Measurements from ENCODE around the gene NBR1. TPM values are rescaled to one million over a fixed set of nuclear protein-coding genes. Genes with fewer than 3 reads are reported as not detected.
A peak's percentile ranks its signal among the peaks of the same experiment; 100 is the strongest.
"Not testable (repeated sequence)": the region's sequence is repeated elsewhere in the genome, so short reads cannot be mapped to it uniquely, and the experiment has no call there.

The NBR1 gene
- total RNA-seq, 1 donor from 2014 or later = 55.2 TPM

- ATAC-seq = no peak
- no peak for DNase-seq (ENCODE audit: low spot score)
These were observed 15.3 kb upstream of the NBR1 start for GRCh38 chr17:43155666-43156065.

DNA sequence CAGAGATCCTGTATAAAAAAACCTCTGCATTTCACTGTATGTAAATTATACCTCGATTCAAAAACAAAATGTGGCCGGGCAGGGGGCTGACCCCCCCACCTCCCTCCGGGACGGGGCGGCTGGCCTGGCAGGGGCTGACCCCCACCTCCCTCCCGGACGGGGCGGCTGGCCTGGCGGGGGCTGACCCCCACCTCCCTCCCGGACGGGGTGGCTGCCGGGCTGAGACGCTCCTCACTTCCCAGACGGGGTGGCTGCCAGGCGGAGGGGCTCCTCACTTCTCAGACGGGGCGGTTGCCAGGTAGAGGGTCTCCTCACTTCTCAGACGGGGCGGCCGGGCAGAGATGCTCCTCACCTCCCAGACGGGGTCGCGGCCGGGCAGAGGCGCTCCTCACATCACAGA, 11.8 kb upstream of the NBR1 start:
- not testable (repeated sequence) for DNase-seq (ENCODE audit: low spot score); ATAC-seq

DNA sequence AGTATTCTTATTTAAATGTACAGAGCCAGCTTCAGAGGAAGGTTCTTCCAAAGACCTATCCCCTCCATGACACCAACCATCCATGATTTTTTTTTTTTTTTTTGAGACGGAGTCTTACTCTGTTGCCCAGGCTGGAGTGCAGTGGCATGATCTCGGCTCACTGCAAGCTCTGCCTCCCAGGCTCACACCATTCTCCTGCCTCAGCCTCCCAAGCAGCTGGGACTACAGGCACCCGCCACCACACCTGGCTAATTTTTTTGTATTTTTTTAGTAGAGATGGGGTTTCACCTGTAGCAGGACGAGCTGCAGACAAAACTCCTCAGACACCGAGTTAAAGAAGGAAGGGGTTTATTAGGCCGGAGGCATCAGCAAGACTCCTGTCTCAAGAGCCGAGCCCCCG, 11.1 kb upstream of the NBR1 start:
- not testable (repeated sequence) for ATAC-seq; DNase-seq (ENCODE audit: low spot score)

GRCh38 chr17:43165971-43166370, 5.0 kb upstream of the NBR1 start:
- ATAC-seq; DNase-seq (ENCODE audit: low spot score): not testable (repeated sequence)

DNA sequence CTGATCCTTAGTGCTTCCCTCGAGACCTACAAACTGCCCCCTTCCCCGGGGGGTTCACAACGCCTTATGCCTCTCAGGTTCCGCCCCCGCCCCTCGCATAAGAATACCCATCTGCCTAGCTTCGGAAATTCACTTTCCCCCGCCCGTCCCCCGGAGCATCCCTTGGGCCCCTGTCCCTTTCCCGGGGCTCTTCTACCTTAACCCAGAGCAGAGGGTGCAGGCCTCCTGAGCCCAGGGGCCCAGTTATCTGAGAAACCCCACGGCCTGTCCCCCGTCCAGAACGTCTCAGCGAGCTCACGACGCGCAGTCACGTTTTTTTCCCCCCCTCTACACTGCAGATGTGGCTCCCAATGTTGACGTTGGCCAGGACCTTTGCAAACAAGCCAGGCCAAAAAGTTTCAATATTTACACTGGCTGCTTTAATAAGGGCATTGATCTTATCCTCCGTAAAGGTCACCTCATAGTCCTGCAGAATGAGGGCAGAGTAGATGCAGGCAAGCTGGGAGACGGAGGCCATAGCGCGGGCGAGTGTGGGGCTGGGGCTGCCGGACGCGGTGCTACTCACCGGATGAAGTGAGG, 1.4 kb upstream of the NBR1 start:
- peak; percentile 77 for ATAC-seq
- DNase-seq (ENCODE audit: low spot score) = peak; percentile 78

DNA sequence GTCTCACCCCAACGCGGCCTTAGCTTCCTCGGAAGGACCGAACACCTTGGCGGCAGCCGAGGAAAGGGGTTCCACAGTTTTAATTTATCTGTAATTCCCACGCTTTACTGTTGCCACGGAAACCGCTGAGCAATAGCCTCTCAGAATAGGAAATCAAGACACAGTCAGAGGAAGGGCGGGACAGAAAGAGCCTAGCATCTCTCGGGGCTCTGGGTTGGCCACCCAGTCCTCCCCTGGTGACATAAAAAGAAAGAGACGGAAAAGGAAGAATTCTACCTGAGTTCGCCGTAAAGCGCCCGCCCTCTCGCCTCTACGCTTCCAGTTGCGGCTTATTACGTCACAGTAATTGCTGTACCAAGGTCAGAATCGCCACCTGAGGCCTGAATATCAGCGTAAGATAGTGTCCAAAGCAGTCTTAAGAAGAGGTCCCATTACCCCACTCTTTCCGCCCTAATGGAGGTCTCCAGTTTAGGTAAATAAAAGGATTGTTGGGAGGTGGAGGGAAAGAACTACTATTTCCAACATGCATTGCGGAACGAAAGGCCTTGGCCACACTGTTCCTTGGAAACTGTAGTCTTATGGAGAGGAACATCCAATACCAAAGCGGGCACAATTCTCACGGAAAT, 761 bp upstream of the NBR1 start:
- ATAC-seq (peak; percentile 73), DNase-seq (ENCODE audit: low spot score) (peak; percentile 86)

DNA sequence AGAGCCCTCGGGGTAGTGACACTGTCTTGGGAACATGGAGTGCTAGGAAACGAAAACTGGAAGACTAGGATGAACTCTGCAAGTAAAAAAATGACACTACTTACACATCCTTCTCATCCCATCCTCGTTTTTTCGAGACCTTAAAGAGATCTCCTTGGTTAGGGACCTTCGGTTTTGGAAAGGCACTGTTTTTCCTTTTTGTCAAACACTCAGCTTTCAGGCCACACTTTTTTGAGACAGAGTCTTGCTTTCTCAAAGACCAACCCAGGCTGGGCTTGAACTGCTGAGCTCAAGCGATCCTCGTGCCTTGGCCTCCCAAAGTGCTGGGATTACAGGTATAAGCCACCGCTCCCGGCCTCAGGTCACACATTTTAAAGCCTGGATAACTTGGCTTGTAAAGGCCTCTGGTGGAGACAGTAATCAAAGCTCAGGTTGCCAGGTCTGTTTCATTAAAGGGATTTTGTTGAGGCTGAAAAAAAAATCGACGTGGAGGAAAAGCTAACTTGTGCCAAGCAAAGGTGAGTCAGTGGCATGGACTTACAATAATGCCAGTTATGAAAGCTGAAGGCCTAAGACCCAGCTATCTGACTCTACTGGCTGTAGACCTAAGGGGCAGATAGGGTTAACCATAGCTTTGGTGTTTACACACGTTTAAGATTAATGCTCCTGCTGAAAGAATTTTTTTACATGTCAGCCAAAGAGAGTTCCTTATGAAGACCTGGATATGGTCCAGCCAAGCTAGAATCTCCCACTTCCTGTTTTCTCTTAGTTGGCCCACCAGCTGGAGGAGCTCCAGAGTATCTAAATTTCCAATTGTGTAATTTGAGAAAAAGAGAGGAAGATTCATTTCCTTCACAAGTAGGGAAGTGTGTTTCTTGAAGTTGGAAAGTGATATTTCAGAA, 823 bp downstream of the NBR1 start:
- DNase-seq (ENCODE audit: low spot score) = no peak
- ATAC-seq = no peak

DNA sequence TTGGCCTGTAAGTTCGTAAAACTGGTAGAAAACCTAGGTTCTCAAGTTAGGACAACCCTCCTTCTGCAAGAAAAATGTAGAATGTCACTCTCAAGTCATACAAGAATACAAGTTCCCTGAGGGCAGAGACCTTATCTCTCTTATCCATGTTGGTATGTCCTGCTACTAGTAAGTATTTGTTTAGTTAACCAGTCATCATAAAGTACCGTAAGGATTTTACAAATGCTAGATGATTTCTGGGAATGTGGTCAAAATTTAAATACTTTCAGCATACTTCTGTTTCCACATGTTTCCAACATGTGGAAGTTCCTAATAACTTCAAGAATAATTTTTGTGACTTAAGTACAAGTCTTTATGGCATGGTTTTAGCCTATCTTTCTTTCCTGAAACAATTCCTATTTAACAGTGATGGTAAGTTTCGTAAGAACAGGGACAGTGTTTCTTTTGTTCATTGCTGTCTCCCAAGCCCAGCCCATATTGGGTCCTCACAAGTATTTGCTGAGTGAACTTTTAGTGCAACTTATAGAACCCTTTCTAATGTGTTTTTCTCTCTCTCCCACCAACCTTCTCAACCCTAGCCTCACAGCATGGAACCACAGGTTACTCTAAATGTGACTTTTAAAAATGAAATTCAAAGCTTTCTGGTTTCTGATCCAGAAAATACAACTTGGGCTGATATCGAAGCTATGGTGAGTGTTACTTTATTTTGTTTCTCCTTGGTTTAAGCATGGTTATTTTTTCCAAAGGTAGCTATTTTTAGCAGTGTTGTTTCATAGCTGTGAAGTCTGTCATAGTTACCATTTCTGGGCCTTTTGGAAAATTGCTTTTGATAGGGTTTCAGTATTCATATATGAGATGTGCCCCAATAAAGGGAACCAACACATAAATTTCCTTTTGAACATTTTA, 4.5 kb downstream of the NBR1 start:
- DNase-seq (ENCODE audit: low spot score) (no peak), ATAC-seq (no peak)

GRCh38 chr17:43176119-43176570, 5.1 kb downstream of the NBR1 start:
- ATAC-seq (peak; percentile 84), DNase-seq (ENCODE audit: low spot score) (no peak)

- DNase-seq (ENCODE audit: low spot score) = no peak
- no peak for ATAC-seq
These were observed 12.9 kb downstream of the NBR1 start for GRCh38 chr17:43183921-43184320.

- ATAC-seq = not testable (repeated sequence)
These were observed 15.6 kb downstream of the NBR1 start for GRCh38 chr17:43186656-43187055.

GRCh38 chr17:43193251-43193650, 22.2 kb downstream of the NBR1 start:
- no peak for ATAC-seq
- DNase-seq (ENCODE audit: low spot score) = no peak

More at GRCh38 chr17:43186656-43187055, 15.6 kb downstream of the NBR1 start:
- not testable (repeated sequence) for DNase-seq (ENCODE audit: low spot score)

DNA sequence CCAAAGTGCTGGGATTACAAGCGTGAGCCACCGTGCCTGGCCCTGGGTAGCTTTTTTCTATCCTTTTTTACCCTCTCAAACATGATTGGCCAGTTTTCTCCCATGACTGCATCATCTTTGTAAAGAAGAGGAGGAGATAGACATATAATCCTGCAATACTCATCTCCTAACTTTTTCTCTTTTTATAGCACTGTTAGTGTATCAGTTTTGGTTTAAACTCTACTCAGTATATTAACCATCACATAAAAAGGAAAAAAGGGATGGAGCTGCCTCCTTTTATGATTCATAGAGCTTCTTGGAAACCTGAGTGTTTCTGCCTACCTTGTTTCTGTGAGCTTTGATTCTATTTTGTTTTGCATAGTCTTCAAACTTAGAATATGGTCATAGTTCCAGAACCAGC, 28.6 kb downstream of the NBR1 start:
- ATAC-seq = no peak
- no peak for DNase-seq (ENCODE audit: low spot score)

GRCh38 chr17:43200127-43200526, 29.1 kb downstream of the NBR1 start:
- DNase-seq (ENCODE audit: low spot score) (no peak), ATAC-seq (no peak)

DNA sequence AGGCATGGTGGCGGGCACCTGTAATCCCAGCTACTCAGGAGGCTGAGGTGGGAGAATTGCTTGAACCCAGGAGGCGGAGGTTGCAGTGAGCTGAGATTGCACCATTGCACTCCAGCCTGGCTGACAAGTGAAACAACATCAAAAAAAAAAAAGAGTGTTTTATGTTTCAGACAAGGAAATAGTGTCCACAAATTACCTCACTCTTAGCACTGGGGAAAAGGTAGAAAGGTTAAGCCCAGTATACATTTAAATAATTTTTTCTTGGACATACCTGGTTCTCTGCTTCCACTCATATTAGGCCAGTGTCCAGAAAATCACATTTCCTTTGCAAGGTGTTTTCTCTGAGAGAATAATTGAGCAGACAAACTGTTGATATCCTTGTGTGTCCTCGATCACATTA, 32.0 kb downstream of the NBR1 start:
- DNase-seq (ENCODE audit: low spot score); ATAC-seq: not testable (repeated sequence)

DNA sequence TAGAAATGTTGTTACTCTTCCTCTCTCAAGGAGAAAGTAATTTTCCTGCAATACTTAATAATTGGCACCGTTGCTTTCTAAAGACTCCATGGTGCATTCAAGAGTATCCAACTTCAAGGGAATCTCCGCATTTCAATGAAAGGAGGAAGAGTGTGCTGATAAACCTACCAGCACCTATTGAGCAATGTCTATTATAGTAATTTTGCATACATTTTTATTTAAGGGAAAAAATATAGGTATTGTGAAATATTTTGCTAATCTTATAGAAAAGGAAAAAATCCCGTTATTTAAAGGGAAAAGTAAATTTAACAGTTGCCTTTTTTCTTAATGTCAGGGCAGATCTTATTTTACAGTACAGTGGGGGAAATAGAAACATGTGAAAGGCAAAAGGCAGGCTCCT, 39.6 kb downstream of the NBR1 start:
- no peak for ATAC-seq
- DNase-seq (ENCODE audit: low spot score) = no peak

GRCh38 chr17:43211123-43211479, 40.1 kb downstream of the NBR1 start:
- ATAC-seq (no peak), DNase-seq (ENCODE audit: low spot score) (no peak)

GRCh38 chr17:43211480-43212402, 40.7 kb downstream of the NBR1 start, which contains the start of gene TMEM106A:
TMEM106A (plus strand) TSS chr17:43211875; CDS start chr17:43213042, 1,167 bp downstream.
- DNase-seq (ENCODE audit: low spot score) (peak; percentile 68), ATAC-seq (peak; percentile 72)

All from left lobe of liver (tissue), 2 donors.